Measurements from ENCODE around the gene GRWD1. TPM values are rescaled to one million over a fixed set of nuclear protein-coding genes. Genes with fewer than 3 reads are reported as not detected.
A peak's percentile ranks its signal among the peaks of the same experiment; 100 is the strongest.

Gene GRWD1
- polyA plus RNA-seq, 2 of the 4 experiments (the other 2 are of a cell fraction), result 48.1 to 87.0 TPM

- no peak for TF ChIP-seq CHD2 (IDR thresholded peaks at IDR 0.05; ENCODE audit: low read length, partially characterized antibody)
- TF ChIP-seq, protein P1, sequence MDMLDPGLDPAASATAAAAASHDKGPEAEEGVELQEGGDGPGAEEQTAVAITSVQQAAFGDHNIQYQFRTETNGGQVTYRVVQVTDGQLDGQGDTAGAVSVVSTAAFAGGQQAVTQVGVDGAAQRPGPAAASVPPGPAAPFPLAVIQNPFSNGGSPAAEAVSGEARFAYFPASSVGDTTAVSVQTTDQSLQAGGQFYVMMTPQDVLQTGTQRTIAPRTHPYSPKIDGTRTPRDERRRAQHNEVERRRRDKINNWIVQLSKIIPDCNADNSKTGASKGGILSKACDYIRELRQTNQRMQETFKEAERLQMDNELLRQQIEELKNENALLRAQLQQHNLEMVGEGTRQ (IDR thresholded peaks at IDR 0.05), result no peak
- TF ChIP-seq CEBPB (IDR thresholded peaks at IDR 0.05), result no peak
- TF ChIP-seq, protein P2, sequence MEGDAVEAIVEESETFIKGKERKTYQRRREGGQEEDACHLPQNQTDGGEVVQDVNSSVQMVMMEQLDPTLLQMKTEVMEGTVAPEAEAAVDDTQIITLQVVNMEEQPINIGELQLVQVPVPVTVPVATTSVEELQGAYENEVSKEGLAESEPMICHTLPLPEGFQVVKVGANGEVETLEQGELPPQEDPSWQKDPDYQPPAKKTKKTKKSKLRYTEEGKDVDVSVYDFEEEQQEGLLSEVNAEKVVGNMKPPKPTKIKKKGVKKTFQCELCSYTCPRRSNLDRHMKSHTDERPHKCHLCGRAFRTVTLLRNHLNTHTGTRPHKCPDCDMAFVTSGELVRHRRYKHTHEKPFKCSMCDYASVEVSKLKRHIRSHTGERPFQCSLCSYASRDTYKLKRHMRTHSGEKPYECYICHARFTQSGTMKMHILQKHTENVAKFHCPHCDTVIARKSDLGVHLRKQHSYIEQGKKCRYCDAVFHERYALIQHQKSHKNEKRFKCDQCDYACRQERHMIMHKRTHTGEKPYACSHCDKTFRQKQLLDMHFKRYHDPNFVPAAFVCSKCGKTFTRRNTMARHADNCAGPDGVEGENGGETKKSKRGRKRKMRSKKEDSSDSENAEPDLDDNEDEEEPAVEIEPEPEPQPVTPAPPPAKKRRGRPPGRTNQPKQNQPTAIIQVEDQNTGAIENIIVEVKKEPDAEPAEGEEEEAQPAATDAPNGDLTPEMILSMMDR (IDR thresholded peaks at IDR 0.05), result no peak
Measured at GRCh38 chr19:48396016-48396823, 49.6 kb upstream of the GRWD1 start (continued).

DNA sequence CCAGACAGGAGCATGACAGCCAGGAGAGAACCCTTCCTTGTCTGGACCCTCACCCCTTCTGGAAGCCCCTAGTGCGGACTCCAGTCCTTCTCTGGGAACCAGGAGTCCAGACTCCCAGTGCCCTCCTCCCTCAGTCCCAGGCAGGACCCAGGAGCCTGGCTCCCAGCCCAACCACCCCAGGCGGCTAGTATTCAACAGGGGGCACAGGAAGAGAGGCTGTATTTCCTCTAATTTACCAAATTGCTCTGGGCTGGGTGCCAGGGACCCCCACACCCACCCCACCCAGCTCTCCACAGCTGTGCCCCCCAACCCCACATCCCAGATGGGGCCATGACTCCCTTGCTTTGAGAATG lies 49.0 kb upstream of the GRWD1 start:
- Histone ChIP-seq H3K27ac (peak overlapping the region; percentile 9 to 95; a peak in 4 of 6 replicates), H3K4me3 (no peak overlapping the region), H3K9me3 (no peaks in the 10 kb centered on the region), H3K4me1 (peaks cover 72% of the 10 kb centered on the region), H3K4me2 (peak overlapping the region; percentile 97)
- DNase-seq (ENCODE audit: low read depth in 1 of 2, low spot score in 1 of 2), result no peak
- TF ChIP-seq ZFP36 (IDR thresholded peaks at IDR 0.05; ENCODE audit: borderline replicate concordance, partially characterized antibody) (no peak), POLR2AphosphoS2 (conservative IDR thresholded peaks at IDR 0.05; ENCODE audit: low read length) (0 out of 2 replicates have a peak, but pooled peaks have one; percentile 47)
- TF ChIP-seq, protein P3, sequence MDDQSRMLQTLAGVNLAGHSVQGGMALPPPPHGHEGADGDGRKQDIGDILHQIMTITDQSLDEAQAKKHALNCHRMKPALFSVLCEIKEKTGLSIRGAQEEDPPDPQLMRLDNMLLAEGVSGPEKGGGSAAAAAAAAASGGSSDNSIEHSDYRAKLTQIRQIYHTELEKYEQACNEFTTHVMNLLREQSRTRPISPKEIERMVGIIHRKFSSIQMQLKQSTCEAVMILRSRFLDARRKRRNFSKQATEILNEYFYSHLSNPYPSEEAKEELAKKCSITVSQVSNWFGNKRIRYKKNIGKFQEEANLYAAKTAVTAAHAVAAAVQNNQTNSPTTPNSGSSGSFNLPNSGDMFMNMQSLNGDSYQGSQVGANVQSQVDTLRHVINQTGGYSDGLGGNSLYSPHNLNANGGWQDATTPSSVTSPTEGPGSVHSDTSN (IDR thresholded peaks at IDR 0.05), result peak; percentile 25; the same call in 1 of the 2 replicates
- POLR2A ChIA-PET, result interaction anchor here (1.1 to 1.3 kb wide), 2 partner anchors 33 to 46 kb away, joined by 3 to 4 read pairs; partner anchors contain the start of genes SYNGR4 and TMEM143
- no peak for FAIRE-seq
- 89% methylated on average over 2 of the region's 2 CpGs for WGBS (ENCODE audit: missing lambda C conversion rate)
- no peak for ATAC-seq
- CTCF ChIA-PET, result no interaction called here

DNA sequence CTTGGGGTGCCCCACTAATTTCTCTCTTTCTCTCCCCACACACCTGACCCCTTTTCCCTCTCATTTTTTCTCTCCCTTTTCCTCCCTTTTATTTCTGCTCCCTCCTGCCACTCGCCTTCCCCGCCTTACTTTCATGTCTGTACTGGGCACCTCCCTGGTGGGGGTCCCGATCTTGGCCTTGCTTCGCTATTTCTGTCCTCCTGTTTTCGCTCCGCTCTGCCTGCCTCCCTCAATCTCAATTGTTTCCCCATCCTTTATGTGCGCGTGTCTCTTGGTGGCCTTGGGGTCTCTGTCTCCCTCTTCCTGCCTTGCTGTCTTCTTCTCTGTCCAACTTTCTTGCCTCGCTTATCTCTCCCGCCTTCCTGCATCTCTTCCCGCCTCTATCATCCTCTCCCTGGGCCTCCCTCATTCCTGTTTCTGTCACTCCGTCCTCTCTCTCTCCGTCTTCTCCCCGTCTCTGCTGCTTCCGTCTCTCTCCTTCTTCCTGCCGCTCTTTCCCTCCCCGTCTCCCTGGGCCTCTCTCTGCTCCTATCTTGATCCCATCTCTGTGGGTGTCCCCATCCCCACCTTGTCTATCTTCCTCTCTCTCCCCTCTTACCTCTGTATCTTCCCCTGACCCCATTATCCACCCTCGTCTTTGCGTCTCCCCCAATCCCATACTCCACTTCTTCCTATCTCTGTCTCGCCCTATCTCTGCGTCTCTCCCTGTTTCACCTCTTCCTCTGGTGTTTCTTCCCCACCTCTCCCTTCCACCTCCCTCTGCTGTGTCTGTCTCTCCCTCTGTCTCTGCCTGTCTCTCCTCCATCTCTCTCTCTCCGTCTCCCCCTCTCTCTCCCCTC lies 48.3 kb upstream of the GRWD1 start:
- Histone ChIP-seq H3K4me1 (peaks cover 65% of the 10 kb centered on the region), H3K4me3 (peak overlapping the region; percentile 70), H3K9me3 (no peaks in the 10 kb centered on the region), H3K4me2 (peak overlapping the region; percentile 97), H3K27ac (peak overlapping the region; percentile 95 to 97)
- POLR2A ChIA-PET, result no interaction called here
- TF ChIP-seq, protein P4, sequence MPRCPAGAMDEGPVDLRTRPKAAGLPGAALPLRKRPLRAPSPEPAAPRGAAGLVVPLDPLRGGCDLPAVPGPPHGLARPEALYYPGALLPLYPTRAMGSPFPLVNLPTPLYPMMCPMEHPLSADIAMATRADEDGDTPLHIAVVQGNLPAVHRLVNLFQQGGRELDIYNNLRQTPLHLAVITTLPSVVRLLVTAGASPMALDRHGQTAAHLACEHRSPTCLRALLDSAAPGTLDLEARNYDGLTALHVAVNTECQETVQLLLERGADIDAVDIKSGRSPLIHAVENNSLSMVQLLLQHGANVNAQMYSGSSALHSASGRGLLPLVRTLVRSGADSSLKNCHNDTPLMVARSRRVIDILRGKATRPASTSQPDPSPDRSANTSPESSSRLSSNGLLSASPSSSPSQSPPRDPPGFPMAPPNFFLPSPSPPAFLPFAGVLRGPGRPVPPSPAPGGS (IDR thresholded peaks at IDR 0.05), result no peak
- 0 out of 2 replicates have a peak, but pooled peaks have one; percentile 15 for TF ChIP-seq POLR2A (IDR thresholded peaks at IDR 0.05; ENCODE audit: low read length)
- FAIRE-seq (no peak), ATAC-seq (no peak), DNase-seq (ENCODE audit: low read depth in 1 of 2, low spot score in 1 of 2) (no peak)
- CTCF ChIA-PET, result no interaction called here
- 63% methylated on average over 22 of the region's 22 CpGs for WGBS (ENCODE audit: missing lambda C conversion rate)

DNA sequence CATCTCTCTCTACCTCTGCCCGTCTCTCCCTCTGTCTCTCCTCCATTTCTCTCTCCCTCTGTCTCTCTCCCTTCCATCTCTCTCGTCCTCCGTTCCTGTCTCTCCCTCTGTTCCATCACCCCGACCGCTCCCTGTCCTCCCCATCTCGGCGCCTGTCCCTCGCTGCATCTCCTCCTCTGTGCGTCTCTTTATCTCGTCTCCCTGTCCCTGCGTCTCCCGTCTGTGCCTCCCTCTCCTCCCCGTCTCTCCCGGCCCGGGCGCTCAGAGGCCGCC lies 47.7 kb upstream of the GRWD1 start:
- Histone ChIP-seq H3K4me1 (peaks cover 60% of the 10 kb centered on the region), H3K4me3 (peak overlapping the region; percentile 70), H3K27ac (peak overlapping the region; percentile 95 to 97), H3K9me3 (no peaks in the 10 kb centered on the region), H3K4me2 (peak overlapping the region; percentile 97)
- DNase-seq (ENCODE audit: low read depth in 1 of 2, low spot score in 1 of 2) (no peak), FAIRE-seq (no peak), ATAC-seq (peak in 1 of 2 experiments; percentile 1; a peak in 2 of 6 replicates)
- CTCF ChIA-PET, result no interaction called here
- WGBS (ENCODE audit: missing lambda C conversion rate), result 5% methylated on average over 17 of the region's 17 CpGs
- POLR2A ChIA-PET, result interaction anchor here (0.7 to 1.0 kb wide), 3 partner anchors 8 to 194 kb away, joined by 3 to 8 read pairs (median 5); partner anchors contain the start of genes SYNGR4 and TMEM143
- no peak for TF ChIP-seq CHD2 (IDR thresholded peaks at IDR 0.05; ENCODE audit: low read length, partially characterized antibody)
- TF ChIP-seq CEBPB (IDR thresholded peaks at IDR 0.05), result no peak
- TF ChIP-seq, protein P2 (IDR thresholded peaks at IDR 0.05), result no peak
- no peak for TF ChIP-seq HOXB13 (CRISPR knock-in tag; IDR thresholded peaks at IDR 0.05; ENCODE audit: low read depth)
- no peak for TF ChIP-seq FOXS1 (CRISPR knock-in tag; IDR thresholded peaks at IDR 0.05)
- TF ChIP-seq GATA3 (IDR thresholded peaks at IDR 0.05; ENCODE audit: borderline replicate concordance), result no peak
- no peak for TF ChIP-seq RARB (CRISPR knock-in tag; IDR thresholded peaks at IDR 0.05)
- no peak for TF ChIP-seq HOXB5 (CRISPR knock-in tag; IDR thresholded peaks at IDR 0.05)
- TF ChIP-seq MYC (IDR thresholded peaks at IDR 0.05; ENCODE audit: borderline replicate concordance, low read length), result no peak
- TF ChIP-seq SREBF2 (IDR thresholded peaks at IDR 0.05), result no peak
- TF ChIP-seq EP300 (IDR thresholded peaks at IDR 0.05), result no peak
- no peak for TF ChIP-seq JUNB (IDR thresholded peaks at IDR 0.05)
- TF ChIP-seq HES2 (IDR thresholded peaks at IDR 0.05), result no peak
- TF ChIP-seq HDAC2 (IDR thresholded peaks at IDR 0.05), result no peak
- TF ChIP-seq, protein P3 (IDR thresholded peaks at IDR 0.05), result no peak
